NCI-H2171 treated with DMSO at 0.1 percent for 48 hours (cell line): ENCODE data around the gene MYCBP.
"Not testable (repeated sequence)": the region's sequence is repeated elsewhere in the genome, so short reads cannot be mapped to it uniquely, and the experiment has no call there.

Source experiments
- DNase-seq: peaks from one replicate; lab custom pipeline; 2025; lab: John Stamatoyannopoulos, UW

The MYCBP gene

DNA sequence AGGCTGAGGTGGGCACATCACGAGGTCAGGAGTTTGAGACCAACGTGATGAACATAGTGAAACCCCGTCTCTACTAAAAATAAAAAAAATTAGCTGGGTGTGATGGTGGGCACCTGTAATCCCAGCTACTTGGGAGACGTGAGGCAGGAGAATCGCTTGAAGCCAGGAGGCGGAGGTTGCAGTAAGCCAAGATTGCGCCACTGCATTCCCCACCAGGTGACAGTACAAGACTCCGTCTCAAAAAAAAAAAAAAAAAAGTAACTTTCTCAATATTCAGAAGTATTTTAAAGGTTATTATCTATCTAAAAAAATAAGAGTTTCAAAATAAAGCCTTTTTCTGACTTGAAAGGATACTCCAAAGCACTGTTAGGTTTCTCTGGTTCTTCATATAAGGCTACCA, 5.9 kb downstream of the MYCBP start:
- no peak for DNase-seq

DNA sequence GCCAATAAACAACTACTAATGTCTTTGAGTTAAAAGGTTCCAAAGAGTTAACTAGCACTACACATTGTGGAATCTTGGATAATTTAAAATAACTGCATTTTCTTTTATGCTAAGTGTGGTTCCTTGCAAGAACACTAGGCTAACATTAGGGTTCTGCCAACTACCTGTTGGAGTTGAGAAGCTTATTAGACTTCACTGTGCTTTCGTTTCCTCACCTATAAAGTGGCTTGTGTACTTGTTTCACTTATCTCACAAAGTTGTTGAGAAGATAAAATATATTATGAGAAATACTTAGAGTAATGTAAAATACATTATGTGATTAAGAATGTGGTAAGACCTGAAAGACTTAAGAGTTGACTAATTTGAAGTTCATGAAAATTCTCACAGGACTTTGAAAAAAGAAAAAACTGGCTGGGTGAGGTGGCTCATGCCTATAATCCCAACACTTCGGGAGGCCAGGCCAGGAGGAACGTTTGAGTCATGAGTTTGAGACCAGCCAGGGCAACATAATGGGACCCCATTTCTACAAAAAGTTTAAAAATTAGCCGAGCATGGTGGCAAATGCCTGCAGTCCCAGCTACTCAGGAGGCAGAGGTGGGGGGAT, 7.9 kb downstream of the MYCBP start:
- no peak for DNase-seq

GRCh38 chr1:38860454-38860795, 12.7 kb downstream of the MYCBP start:
- DNase-seq: peak; percentile 3

DNA sequence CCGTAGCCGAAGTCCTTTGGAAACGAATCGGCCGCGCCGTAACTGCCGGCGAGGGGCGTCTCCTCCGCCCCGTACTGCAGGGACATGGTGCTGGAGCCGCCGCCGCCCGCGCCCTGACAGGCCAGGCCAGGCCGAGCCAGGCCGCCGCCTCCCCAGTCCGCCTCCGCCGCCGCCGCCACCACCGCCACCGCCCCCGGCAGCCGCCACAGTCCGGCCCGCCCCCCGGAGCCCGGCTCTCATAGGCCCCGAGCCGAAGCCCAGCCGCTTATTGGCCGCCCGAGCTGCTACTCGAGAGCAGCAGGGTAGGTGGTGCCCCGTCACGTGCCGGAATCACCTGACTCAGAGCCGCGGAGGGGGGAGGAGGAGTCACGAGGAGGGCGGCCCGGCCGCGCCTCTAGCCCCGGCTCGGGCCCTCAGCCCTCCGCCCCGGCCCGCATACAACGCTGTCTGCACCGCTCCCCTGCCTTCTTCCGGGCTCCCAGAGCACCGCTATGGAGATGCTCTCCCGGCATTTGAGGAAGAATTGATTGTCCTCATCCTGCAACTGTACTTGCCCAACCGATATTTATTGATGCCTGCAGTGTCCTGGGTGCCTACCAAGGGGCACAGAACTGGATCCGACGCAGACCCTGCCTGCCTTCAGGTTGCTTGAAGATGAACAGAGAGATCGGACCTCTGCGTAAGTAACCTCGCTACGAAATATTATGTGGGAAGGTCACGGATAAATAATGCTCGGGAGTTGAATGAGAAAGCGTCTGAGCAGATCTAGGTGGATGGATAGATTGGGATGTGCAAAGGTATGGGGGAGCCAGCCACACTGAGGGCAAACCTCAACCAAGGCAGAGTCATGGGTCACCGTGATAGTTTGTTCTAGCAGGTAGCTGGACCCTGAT, 13.3 kb downstream of the MYCBP start, which contains the start of gene RRAGC:
TSS of gene RRAGC (minus strand) at position 212 of the 893 bp plus-strand sequence. CDS start at position 86, 126 bp downstream.
- peak; percentile 93 for DNase-seq

DNA sequence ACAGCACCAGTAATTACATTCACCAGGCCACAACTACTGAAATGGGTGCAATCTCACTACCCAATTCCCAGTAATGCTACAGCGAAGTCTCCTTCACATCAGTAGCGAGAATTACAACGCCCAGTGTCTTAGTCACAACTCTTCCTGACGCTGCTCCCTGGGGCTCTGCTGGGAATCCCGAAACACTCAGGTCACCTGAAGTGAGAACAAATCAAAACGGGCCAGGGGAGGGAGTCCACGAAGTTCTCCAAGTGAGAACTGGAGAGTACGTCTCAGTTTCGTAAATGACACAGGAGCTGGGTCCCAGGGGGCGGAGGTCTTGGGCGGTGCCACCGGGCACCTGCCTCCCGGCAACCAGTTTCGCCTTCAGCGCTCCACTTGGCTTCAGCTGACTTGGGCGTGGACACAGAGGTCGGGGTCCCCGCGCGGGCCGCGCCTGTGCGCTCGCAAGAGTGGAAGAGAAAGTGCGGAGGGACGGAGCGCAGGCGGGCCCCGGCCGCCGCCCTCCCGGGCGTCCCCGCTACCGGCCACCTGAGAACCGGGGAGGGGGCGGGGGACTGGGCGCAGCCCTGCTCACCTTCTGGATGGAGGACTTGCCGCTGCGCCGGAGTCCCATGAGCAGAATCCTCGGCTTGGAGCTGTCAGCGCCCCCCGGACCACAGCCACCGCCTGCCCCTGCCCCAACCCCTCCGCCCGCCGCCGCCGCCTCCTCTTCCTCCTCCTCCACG, 14.2 kb downstream of the MYCBP start:
- DNase-seq: peak; percentile 29

DNA sequence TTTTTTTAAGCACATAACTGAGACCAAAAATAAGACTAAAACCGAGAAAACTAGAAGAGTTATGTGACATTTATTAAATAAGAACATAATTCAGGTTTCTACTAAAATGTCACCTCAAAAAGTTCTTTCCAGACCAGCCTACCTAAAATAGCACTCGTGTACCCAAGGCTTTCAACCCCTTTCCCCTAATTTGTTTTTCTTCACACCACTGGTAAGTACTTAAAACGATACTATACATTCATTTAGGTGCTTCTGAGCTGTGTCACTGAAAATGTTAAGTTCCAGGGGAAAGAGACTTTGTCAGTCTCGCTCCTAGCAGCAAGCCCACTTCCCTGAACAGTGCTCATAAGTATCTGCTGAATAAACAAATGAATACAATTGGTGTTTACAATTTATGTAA, 20.4 kb downstream of the MYCBP start:
- DNase-seq: no peak

DNA sequence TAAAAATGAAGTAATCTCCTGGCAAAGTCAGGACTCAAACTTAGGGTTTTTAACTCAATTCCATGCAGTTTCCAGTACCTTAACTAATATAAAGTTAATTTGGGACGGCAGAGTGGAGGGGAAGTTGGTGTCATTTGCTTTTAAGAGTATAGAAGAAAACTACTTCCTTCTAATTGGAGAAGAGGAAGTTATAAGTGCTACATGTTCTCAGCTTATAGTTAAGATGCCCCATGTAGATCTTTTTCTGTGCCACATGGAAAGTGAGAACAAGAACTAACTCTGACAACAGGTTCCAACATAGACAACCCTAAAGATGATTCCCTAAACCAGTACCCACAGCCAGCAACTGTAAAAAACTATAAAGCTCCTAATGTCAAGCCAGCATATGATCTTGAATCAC, 25.1 kb downstream of the MYCBP start:
- no peak for DNase-seq

DNA sequence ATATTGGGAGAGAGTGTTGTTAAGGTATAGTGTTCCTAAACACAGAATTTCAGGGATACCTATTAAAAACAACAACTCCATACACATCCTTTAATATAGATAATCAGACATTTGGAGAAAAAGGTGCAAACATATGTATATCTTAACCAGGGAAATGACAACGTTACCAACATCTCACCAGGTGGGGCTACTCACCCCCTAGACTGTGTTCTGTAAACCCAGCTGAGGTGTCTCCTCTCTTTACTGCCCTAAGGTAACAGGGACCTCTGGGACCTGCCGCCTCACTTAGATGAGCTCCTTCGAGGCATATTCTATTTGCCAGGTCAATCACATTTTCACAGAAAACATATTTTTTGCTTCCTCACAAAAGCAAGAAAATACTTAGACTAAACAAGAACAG, 26.9 kb downstream of the MYCBP start:
- no peak for DNase-seq

GRCh38 chr1:38845088-38845487, 28.1 kb downstream of the MYCBP start:
- not testable (repeated sequence) for DNase-seq

- no peak for DNase-seq
Measured at GRCh38 chr1:38840281-38840680, 32.9 kb downstream of the MYCBP start.

DNA sequence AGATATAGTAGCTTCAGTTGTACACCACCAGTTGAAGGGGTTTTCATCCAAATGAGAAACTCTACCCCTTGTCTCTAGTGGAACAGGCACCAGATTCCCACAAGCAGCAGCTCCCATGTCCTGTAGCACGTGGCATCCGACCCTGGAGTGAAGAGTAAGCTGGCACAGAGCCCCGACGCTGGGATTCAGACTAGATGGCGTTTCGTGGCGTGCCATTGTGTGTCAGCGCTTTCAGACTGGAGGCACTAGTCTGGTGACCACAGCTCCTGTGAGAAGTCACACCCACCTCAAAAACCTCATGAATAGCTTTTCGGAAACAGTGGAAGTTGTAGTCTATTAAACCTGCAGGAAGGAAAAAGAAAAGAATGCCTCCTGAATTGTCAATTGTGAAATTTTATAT, 33.8 kb downstream of the MYCBP start:
- DNase-seq: no peak

DNA sequence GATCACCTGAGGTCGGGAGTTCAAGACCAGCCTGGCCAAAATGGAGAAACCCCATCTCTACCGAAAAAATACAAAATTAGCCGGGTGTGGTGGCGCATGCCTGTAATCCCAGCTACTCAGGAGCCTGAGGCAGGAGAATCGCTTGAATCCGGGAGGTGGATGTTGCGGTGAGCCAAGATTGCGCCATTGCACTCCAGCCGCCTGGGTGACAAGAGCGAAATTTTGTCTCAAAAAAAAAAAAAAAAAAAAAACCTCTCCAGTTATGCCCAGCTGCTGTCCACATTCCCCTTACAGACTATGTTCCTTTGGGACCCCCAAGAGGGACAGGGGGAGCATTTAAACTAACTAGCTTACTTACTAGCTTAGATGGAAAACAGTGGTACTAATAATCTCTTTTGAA, 36.8 kb downstream of the MYCBP start:
- not testable (repeated sequence) for DNase-seq

DNA sequence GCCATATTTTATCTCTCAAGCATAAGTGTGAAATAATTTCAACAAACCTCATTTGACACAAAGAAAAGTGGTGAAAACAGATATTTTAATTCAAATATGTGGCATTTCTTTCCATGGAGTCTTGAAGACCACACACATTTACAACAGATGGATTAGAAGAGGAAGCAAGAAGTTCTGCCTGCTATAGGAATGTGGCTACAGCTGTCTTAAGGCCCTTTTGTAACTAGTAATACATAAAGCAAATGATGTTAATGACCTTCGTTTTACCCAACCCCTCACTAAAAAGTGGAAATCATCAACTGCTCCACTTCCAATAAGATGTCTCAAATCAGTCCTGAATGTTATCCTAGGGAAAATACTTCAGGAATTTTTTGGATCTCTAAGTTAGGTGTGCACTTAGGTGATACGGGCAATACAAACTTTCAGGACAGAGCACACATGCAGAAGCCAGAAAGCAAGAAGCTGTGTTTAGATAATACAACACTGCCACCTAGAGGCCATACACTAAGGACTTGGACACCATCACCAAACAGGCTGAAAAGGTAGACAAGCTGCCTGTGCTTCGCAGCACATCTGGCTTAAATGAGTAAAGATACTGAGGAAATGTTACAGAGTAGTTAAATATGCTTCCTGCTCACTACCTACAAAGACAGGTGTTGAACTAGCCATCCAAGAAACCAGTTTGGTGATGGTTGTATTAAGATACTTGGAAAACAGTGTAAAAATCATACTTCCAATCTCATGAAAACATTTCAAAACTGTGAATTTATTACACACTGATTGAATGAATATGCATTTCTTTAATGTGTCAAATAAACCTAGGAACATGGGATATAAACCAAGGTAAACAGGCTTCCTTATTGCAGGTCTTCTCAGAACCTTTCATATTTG, 38.0 kb downstream of the MYCBP start:
- DNase-seq: peak; percentile 89

- no peak for DNase-seq
Measured at GRCh38 chr1:38834221-38834782, 38.8 kb downstream of the MYCBP start.

DNA sequence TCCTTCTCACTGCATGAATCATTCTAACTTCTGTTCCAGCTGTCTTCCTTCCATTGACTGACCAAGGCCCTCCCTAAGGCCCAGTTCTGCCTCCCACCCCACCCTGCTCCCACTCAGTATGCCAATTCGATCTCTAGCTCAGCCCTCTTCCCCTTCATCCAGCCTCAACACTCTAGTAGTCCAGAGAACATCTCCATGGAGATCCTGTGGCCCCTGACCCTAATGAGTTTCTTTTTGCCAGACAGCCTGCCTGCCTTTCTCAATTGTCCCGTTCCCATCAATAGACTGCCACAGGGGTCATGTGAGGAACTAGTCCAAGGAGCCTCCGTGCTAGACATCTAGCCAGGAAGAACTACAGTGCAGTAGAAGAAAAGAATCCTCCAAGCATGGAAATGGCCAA, 40.0 kb downstream of the MYCBP start:
- DNase-seq: no peak

DNA sequence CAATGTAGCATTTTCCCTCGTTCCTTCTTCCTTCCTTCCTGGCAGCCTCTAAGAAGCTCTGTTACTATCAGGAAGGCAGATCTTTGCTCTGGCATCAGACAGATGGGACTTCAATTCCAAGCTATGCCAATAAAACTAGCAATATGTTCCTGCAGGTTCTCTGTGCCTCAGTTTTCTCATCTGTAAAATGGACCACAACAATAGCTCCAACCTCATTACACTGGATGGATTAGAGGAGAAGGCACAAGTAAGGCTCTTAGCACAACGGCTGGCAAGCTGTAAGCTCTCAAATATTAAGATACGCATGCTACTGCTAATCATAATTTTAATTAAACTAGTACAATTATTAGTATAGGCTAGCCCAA, 40.8 kb downstream of the MYCBP start:
- no peak for DNase-seq

GRCh38 chr1:38831731-38832369, 41.3 kb downstream of the MYCBP start:
- no peak for DNase-seq

GRCh38 chr1:38829368-38829767, 43.8 kb downstream of the MYCBP start:
- no peak for DNase-seq

DNA sequence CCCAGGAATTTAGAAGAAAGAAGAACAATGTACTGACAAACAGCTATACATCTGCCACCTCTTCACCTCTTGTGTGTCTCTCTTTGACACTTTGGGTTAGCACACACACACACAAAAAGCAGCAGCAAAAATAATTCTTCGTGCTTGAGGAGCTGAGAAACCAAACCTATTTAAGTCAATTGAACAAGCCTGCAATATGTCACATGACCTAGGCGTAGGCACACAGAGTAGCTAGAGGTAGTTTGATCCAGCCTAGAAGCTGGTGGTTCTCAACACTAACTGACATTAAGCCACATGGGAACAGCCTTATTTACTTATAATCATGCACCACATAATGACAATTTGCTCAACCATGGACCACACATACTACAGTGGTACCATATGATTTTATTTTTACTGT, 45.8 kb downstream of the MYCBP start:
- DNase-seq: no peak

DNA sequence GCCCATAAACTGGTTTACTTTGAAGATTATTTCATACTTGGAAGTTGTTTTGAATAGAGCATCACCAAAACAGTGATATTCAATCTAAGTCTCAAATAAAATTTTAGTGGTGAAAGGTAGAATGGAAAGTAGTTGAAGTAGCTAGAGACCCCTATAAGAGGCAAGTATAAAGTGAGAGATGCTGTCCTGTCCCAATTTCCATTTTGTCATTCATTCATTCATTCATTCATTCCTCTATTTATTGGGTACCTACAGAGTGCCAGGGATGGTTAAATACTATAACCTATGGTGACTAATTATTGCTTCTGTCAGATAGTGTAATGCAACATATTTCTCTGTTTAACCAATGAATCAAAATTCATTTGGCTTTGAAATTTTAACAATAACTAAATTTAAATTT, 46.3 kb downstream of the MYCBP start:
- DNase-seq: no peak

DNA sequence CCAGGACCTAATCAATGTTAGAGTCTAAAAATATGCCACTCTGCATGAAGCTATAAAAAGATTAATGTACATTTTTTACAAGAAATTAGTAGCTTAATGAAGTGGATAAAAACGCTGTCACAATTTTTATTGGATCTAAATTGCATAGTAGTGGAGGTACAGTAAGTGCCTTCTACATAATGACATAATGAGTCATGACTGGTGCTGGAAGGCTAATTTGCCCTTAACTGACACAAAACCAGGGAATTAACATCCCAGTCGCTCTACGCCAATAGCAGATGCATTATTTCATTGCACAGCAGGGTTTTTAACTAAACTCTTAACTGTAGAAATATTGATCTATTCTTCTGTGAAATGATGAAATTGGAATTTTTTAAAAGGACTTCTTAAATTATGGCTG, 46.9 kb downstream of the MYCBP start:
- no peak for DNase-seq
